PC-9 (cell line): ENCODE data around the gene EXOSC7. TPM values are rescaled to one million over a fixed set of nuclear protein-coding genes. Genes with fewer than 3 reads are reported as not detected.
A peak's percentile ranks its signal among the peaks of the same experiment; 100 is the strongest.
"Not testable (repeated sequence)": the region's sequence is repeated elsewhere in the genome, so short reads cannot be mapped to it uniquely, and the experiment has no call there.

Experiments used
- BruUV-seq: library from RNA; stranded (reverse); fragments of 400-500 nt; replicated peaks from 2 replicates; lab custom pipeline; 2021; lab: Mats Ljungman, UMichigan
- CTCF ChIA-PET: fragments of 300-600 bp; sonication (Branson Sonifier 250); formaldehyde crosslinking; loops from one replicate; lab custom pipeline; 2022; ENCODE audit warnings: antibody characterized with exemption; lab: Charles Lee
- POLR2A ChIA-PET: fragments of 300-600 bp; sonication (Branson Sonifier 250); formaldehyde crosslinking; loops from one replicate; lab custom pipeline; 2022; ENCODE audit warnings: antibody characterized with exemption; ENCODE audit not compliant: unreplicated experiment; lab: Charles Lee
- DNase-seq, 2 experiments: peaks; one replicate each; pipeline versions ENCODE4 v3.0.0 to v3.0.0-alpha.2; 2015 to 2022; ENCODE audit warnings: mixed read lengths in 1 of 2
- H2AFZ ChIP-seq: fragments of 200-600 bp; sonication (generic); 2 replicates; pipeline ENCODE4 v1.8.1; 2017; ENCODE audit warnings: antibody characterized with exemption
- H3F3A ChIP-seq: fragments of 200-600 bp; sonication (generic); 2 replicates; pipeline ENCODE4 v1.8.1; 2017; ENCODE audit warnings: antibody characterized with exemption, mild to moderate bottlenecking, low read depth; ENCODE audit not compliant: insufficient read depth
- H3K27ac ChIP-seq: fragments of 200-600 bp; sonication (generic); 2 replicates; pipeline ENCODE4 v1.6.1; 2016; ENCODE audit warnings: mixed run types
- H3K27me3 ChIP-seq: fragments of 200-600 bp; sonication (generic); 2 replicates; pipeline ENCODE4 v1.6.1; 2016; ENCODE audit warnings: low read depth, mixed run types; ENCODE audit not compliant: insufficient read depth
- H3K36me3 ChIP-seq: fragments of 200-600 bp; sonication (generic); 2 replicates; pipeline ENCODE4 v1.6.1; 2016; ENCODE audit warnings: low read depth, mixed run types
- H3K4me1 ChIP-seq: fragments of 200-600 bp; sonication (generic); replicated peaks from 2 replicates; pipeline ENCODE4 v1.6.1; 2016; ENCODE audit warnings: mixed run types; ENCODE audit not compliant: insufficient read depth
- H3K4me2 ChIP-seq: fragments of 200-600 bp; sonication (generic); 2 replicates; pipeline ENCODE4 v1.6.1; 2017; ENCODE audit warnings: mixed run types
- H3K4me3 ChIP-seq: fragments of 200-600 bp; sonication (generic); 2 replicates; pipeline ENCODE4 v1.6.1; 2016; ENCODE audit warnings: mixed run types
- H3K79me2 ChIP-seq: fragments of 200-600 bp; sonication (generic); 2 replicates; pipeline ENCODE4 v1.6.1; 2017; ENCODE audit warnings: low read depth, mixed run types
- H3K9me2 ChIP-seq: fragments of 200-600 bp; sonication (generic); 2 replicates; pipeline ENCODE4 v1.8.1; 2017; ENCODE audit warnings: mild to moderate bottlenecking; ENCODE audit not compliant: insufficient read depth
- H3K9me3 ChIP-seq: fragments of 200-600 bp; sonication (generic); 2 replicates; pipeline ENCODE4 v1.8.1; 2016; ENCODE audit warnings: low read depth; ENCODE audit not compliant: insufficient read depth
- H4K20me1 ChIP-seq: fragments of 200-600 bp; sonication (generic); 2 replicates; pipeline ENCODE4 v1.8.1; 2017; ENCODE audit not compliant: insufficient read depth
- CTCF ChIP-seq: fragments of 200-600 bp; sonication (generic); conservative IDR thresholded peaks from 2 replicates; pipeline ENCODE4 v1.6.1; 2017; ENCODE audit warnings: mixed run types, antibody characterized with exemption, mild to moderate bottlenecking, moderate library complexity
- EZH2 ChIP-seq: fragments of 200-600 bp; sonication (generic); IDR thresholded peaks from 2 replicates; pipeline ENCODE4 v1.8.0; 2017; ENCODE audit warnings: antibody characterized with exemption, low read depth
- intact Hi-C: fragments of 100-400 bp; cut with micrococcal nuclease; formaldehyde crosslinking; loops from one replicate; pipeline ENCODE4 v1.10.0; 2022; ENCODE audit not compliant: unreplicated experiment
- total RNA-seq: library from RNA; stranded (reverse); gene quantifications from 2 replicates; pipeline ENCODE4 v1.2.3, GENCODE V29; 2021

Gene EXOSC7
- total RNA-seq, 1 experiment from 2014 or later = 56.2 TPM

- peaks cover 39% of the 10 kb centered on the region for H3K4me1 ChIP-seq
- H3F3A ChIP-seq = peaks cover 33% of the 10 kb centered on the region
- no TSS peak for BruUV-seq
- POLR2A ChIA-PET = no interaction called here
- CTCF ChIA-PET = no interaction called here
- H3K9me3 ChIP-seq = no peaks in the 10 kb centered on the region; the same call in 1 of the 2 replicates
- H3K9me2 ChIP-seq = no peaks in the 10 kb centered on the region
- no peak overlapping the region for H3K4me3 ChIP-seq
- TF ChIP-seq CTCF (no peak), EZH2 (no peak)
- intact Hi-C loops = no loop called here
- no peak overlapping the region for H3K4me2 ChIP-seq
- H3K27ac ChIP-seq = no peak overlapping the region
- H3K79me2 ChIP-seq = no peaks in the 10 kb centered on the region
- no peak for DNase-seq
- no peaks in the 10 kb centered on the region for H3K27me3 ChIP-seq
- no peaks in the 10 kb centered on the region for H3K36me3 ChIP-seq
- no peaks in the 10 kb centered on the region for H4K20me1 ChIP-seq
- no peak overlapping the region for H2AFZ ChIP-seq
Observed at GRCh38 chr3:45051685-45052084, 75.6 kb downstream of the EXOSC7 start.

- H3K4me1 ChIP-seq = peaks cover 56% of the 10 kb centered on the region
- peak overlapping the region; percentile 66 for H3K27ac ChIP-seq
- H3K36me3 ChIP-seq, intact Hi-C loops, CTCF ChIA-PET, H3K9me2 ChIP-seq, POLR2A ChIA-PET, DNase-seq, H4K20me1 ChIP-seq, H3K79me2 ChIP-seq, H3K27me3 ChIP-seq, BruUV-seq, H2AFZ ChIP-seq, H3K4me3 ChIP-seq, H3K9me3 ChIP-seq: not testable (repeated sequence)
- H3F3A ChIP-seq = peaks cover 46% of the 10 kb centered on the region
- peak overlapping the region; percentile 33 for H3K4me2 ChIP-seq
Observed at GRCh38 chr3:45053805-45054195, 77.8 kb downstream of the EXOSC7 start.

GRCh38 chr3:45054196-45054857 is 78.3 kb downstream of the EXOSC7 start:
- ChIA-PET POLR2A (no interaction called here), CTCF (no interaction called here)
- peaks cover 46% of the 10 kb centered on the region for H3F3A ChIP-seq
- peak overlapping the region; percentile 33 for H3K4me2 ChIP-seq
- no peak overlapping the region for H3K4me3 ChIP-seq
- no peaks in the 10 kb centered on the region; the same call in 1 of the 2 replicates for H3K9me3 ChIP-seq
- no peaks in the 10 kb centered on the region for H3K9me2 ChIP-seq
- no peaks in the 10 kb centered on the region for H4K20me1 ChIP-seq
- DNase-seq = peak in 1 of 2 experiments; percentile 69
- H3K27ac ChIP-seq = peak overlapping the region; percentile 66
- H3K79me2 ChIP-seq = no peaks in the 10 kb centered on the region
- H3K36me3 ChIP-seq = no peaks in the 10 kb centered on the region
- no TSS peak for BruUV-seq
- TF ChIP-seq CTCF (no peak), EZH2 (no peak)
- intact Hi-C loops = no loop called here
- H2AFZ ChIP-seq = no peak overlapping the region
- peaks cover 61% of the 10 kb centered on the region for H3K4me1 ChIP-seq
- no peaks in the 10 kb centered on the region for H3K27me3 ChIP-seq
